ENCODE data around the gene IFT74.
A peak's percentile ranks its signal among the peaks of the same experiment; 100 is the strongest.

The IFT74 gene

DNA sequence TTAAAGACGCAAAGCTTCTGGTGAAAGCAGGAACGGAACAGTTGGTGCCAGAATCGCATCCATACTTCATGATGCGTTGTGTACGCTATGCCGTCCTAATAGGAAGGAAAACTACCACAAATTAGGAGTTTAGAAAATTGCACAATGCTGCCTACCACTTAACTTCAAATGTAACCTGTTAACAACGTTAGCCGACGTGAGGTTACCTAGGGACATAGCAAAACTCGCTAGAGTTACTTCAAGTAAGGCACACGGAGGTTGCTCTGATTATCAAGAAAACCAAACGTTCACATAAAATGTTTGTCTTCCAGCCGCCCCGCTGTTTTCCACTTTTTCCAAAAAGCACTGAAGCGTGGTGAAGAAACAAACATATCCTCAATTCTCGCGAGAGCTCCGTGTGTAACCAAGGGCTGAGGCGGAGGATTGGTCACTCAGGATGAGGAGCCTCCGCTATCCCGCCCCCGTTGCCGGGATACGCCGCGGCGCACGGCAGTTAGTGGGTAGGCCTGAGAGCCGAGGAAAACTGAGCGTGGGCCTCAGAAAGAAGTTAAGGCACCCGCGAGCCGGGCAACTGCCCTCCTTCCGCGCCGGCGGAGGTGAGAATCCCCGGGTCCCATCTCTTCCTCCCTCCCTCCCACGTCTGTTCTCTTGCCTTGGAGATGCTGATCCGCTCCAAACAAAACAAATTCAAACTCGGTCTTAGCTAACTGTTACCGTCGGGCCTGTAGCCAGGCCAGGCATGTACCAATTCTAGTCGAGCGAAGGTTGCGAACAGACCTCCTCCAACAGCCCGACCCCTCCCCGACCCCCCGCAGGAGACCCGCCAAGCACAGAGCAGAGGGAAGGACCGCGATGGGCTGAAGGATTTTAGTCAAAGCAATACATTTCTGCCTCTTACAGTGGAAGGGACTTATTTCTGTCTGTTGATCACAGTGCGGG lies at the start of gene IFT74:
Gene IFT74 (plus strand): TSS at position 492 of the 939 bp plus-strand sequence. CDS start 5,556 bp downstream, outside the sequence.
- FAIRE-seq, result peak; percentile 95

DNA sequence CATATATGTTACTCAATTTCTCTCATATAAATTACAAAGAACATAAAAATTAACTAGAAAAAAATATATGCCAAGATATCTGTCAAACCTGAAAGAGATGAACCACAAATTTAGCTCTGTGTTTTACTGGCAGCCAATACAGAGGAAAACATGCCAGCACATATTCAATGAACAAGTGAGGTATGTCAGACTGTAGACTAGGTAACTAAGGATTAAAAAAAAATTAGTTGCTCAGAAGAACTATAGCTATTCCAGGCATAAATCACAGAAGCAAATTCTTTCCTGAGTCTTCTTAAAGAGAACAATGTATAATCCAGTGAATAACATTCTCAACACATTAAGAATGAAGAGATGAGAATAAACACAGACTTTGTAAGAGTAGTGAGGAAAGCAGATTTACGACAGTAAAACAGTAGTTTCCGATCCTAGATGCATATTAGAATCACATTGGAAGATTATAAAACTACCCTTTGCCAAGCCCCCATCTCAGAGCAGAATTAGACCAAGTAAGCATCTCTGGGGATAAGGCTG lies 43.0 kb upstream of the IFT74 start:
- FAIRE-seq, result no peak

DNA sequence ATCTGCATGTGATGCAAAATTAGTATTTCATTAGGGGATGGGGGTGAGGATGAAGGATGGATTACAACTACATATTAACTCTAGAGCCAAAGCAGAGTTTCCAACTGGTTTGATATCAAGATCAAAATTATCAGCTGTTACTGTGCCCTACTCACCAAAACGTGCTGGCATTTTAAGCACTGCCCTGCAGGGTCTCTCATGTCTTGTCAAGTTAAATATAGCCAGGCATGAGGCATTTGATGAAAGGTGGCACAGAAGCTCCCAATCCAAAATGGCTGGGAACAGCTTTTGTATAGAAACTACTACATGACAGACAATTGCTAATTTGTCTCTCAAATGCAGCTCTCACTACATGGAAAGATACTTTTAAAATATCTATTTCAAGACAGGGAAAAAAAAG lies 36.5 kb upstream of the IFT74 start:
- FAIRE-seq, result no peak

- no peak for FAIRE-seq
Observed at GRCh38 chr9:26925609-26926008, 30.6 kb upstream of the IFT74 start.

DNA sequence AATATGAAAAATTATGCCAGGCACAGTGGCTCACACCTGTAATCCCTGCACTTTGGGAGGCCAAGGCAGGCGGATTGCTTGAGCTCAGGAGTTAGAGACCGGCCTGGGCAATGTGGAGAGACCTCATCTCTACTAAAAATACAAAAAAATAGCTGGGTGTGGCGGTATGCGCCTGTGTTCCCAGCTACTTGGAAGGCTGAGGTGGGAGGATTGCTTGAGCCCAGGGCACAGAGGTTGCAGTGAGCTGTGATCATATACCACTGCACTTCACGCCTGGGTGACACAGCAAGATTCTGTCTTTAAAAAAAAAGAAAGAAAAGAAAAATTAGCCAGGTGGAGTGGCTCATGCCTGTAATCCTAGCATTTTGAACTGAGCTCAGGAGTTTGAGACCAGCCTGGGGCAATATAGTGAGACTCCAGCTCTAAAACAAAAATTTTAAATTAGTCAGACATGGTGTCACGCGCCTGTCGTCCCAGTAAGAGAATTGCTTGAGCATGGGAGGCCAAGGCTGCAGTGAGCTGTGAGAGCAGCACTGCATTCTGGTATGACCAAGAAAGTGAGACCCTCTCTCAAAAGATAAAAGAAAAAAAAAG lies 27.2 kb upstream of the IFT74 start:
- FAIRE-seq, result no peak

DNA sequence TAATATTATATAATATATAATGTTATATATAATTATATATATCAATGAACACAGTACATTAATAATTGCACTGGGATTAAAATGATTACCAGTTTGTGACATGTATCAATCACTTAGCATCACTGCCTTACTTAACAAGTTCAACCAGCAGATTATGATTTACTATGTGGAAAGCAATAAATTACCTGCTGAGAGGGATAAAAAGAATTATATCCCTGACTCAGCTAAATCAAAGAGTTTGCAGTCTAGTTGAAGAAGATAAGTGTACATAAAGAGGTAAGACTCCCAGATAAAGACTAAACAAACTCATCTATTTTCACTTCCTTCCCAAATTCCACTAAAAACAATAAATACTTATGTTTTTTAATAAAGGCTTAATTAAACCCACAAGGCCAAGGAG lies 20.4 kb upstream of the IFT74 start:
- FAIRE-seq, result no peak

- no peak for FAIRE-seq
Observed at GRCh38 chr9:26937816-26938371, 18.3 kb upstream of the IFT74 start.

- FAIRE-seq, result no peak
Observed at GRCh38 chr9:26939955-26940711, 16.1 kb upstream of the IFT74 start.

DNA sequence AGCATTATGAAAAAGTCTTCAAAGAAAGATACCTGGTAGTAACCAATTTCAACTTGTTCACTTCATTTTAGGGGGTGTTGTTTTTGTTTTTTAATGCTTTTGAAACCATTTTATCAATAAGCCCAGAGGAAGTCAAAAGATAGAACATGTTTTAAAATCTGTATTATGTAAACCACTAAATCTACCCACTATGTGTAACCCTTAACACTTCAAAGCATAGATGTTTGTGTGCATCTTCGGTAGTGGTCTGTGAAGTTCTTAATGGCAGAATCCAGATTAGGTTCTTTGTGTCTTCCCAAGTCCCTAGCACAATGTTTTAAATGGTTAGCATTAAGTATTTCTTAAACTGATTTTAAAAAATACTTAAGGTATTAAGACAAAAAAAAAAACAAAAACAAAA lies 15.4 kb upstream of the IFT74 start:
- FAIRE-seq, result no peak

GRCh38 chr9:26945591-26945990 lies 10.6 kb upstream of the IFT74 start:
- FAIRE-seq, result no peak

DNA sequence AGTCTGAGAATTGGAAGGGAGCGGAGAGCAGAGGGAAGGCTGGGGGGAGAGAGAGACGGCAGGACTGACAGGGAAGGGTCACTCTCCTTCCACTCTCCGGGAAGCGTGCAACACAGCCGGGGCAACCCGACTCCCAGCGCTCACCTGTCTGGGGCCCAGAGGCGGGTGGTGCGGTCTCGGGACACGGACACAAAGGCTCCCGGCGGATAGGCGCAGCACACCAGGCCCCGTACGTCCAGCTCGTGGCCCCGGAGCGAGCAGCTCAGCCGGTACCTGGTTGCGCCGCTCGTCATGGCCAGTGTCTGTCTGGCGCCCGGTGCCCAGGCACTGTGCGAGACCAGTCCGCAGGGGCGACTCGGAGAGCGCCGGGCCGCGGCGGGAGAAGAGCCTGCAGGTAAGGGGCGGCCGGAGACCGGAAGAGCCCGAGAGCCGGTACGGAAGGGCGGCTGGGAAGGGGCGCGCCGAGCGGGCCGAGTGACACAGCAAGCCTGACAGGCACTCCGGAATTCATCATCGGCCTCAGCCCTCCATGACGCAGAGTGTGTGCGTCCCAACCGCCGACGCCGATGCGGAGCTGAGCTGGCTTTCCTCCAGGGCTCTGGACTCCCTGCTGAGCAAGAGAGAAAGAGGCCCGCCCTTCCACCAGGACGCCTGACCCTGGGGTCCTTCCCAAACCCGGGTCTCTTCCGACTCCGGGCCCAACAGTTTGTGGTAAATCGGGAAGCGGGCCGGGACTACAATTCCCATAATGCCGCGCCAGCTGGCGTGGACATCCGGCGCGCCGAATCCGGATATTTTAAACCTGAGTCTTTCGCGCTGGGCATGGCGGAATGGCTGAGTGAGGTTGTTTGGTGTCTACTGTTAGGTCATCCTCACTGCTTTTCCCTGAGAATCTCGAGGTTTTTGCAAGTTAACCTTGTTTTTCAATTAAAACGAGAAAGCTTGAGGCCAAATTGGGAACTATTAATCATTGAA lies 9.2 kb upstream of the IFT74 start, which contains the start of gene PLAA:
Gene PLAA (minus strand): TSS at position 490 of the 975 bp plus-strand sequence. CDS start 197 bp downstream, at position 293.
- no peak for FAIRE-seq

GRCh38 chr9:26947736-26948135 lies 8.5 kb upstream of the IFT74 start:
- FAIRE-seq, result no peak

- no peak for FAIRE-seq
Observed at GRCh38 chr9:26949637-26950069, 6.6 kb upstream of the IFT74 start.

GRCh38 chr9:26950521-26950920 lies 5.7 kb upstream of the IFT74 start:
- FAIRE-seq, result no peak

GRCh38 chr9:26951794-26952193 lies 4.4 kb upstream of the IFT74 start:
- no peak for FAIRE-seq

DNA sequence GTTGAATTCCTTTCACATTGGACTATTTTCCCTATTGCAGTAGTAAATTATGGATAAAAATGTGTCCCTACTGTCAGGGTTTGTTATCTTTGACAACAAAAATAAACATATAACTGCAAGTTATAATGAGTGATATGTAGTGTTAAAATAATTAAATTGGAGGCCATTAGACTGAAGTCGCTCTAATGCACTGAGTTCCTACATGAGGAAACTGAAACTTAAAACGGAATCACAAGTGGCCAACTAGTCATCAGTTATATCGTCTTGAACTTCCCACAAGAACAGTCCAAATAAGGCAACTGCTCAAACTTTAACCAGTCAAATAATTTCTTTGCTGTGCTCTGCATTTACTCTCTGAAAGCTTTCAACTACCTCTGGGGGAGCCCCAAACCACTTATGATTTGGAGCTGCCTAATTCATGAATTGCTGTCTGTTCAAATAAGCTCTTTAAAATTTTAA lies 2.1 kb upstream of the IFT74 start:
- FAIRE-seq, result no peak

GRCh38 chr9:26955222-26955903 lies 849 bp upstream of the IFT74 start:
- FAIRE-seq, result peak; percentile 50

- no peak for FAIRE-seq
Observed at GRCh38 chr9:26956860-26957233, 635 bp downstream of the IFT74 start.

DNA sequence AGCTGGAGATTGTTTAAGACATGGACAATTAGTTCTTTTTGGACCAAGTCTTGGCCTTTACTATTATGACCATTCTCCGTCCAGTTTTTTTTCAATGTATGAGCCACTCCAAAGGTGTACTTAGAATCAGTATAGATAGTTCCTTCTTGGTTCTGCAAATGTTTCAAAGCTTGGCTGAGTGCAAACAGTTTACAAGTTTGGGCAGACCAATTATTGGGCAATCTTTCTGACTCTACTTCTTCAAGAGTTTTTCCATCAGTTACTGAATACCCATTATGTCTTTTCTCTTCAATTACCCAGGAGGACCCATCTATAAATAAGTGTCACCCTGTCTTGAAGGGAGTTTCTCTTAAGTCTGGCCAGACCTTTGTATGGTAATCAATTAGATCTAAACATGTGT lies 15.5 kb downstream of the IFT74 start:
- no peak for FAIRE-seq

GRCh38 chr9:26973989-26974388 lies 17.8 kb downstream of the IFT74 start:
- FAIRE-seq, result no peak

DNA sequence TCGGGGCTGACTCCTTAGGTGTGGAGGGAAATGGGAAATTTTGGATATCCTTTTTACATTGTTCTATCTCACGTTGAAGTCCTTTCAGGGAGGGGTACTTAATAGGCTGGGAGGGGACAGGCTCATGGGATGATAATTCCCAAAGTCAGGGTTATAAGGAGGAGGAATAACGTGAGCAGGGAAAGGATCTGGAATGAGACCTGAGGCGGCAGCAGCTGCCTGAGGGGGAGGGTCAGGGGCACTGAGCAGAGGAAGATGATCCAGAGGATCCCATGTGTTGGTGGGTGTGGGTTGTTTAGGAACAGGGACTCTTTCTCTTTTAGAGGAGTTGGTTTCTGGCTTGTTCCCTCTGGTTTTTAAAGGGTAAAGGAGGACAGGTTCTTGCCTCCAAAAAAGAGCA lies 18.7 kb downstream of the IFT74 start:
- no peak for FAIRE-seq

Data from endometrium (tissue), 2 donors.